HCT116 (cell line): ENCODE data around the gene BAZ1B.

Source experiments
- EZH2 ChIP-seq: fragments of 200-600 bp; sonication (generic); IDR thresholded peaks from 2 replicates; pipeline ENCODE4 v1.6.1; 2017; ENCODE audit warnings: antibody characterized with exemption, mixed run types
- EZH2phosphoT487 ChIP-seq: fragments of 200-600 bp; IDR thresholded peaks from 2 replicates; pipeline ENCODE4 v1.6.1; 2018; ENCODE audit warnings: antibody characterized with exemption, borderline replicate concordance
- POLR2AphosphoS5 ChIP-seq: IDR thresholded peaks from 2 replicates; pipeline ENCODE4 v1.6.1; 2011; ENCODE audit warnings: mild to moderate bottlenecking, low read depth, low read length, moderate library complexity
- TF ChIP-seq, protein P1 (sequence below), 3 experiments: fragments of 200-600 bp in 1 of 3; sonication (generic) in 1 of 3; IDR thresholded peaks in 2 of 3; conservative IDR thresholded peaks in 1 of 3; 2 replicates each; pipeline ENCODE4 v1.5.1; 2012 to 2017; ENCODE audit warnings: low read depth in 2 of 3, low read length in 2 of 3, antibody characterized with exemption in 1 of 3, borderline replicate concordance in 1 of 3, control low read depth in 1 of 3, mild to moderate bottlenecking in 1 of 3, mixed read lengths in 1 of 3, mixed run types in 1 of 3, moderate library complexity in 1 of 3; ENCODE audit not compliant: insufficient read depth in 1 of 3

DNA sequence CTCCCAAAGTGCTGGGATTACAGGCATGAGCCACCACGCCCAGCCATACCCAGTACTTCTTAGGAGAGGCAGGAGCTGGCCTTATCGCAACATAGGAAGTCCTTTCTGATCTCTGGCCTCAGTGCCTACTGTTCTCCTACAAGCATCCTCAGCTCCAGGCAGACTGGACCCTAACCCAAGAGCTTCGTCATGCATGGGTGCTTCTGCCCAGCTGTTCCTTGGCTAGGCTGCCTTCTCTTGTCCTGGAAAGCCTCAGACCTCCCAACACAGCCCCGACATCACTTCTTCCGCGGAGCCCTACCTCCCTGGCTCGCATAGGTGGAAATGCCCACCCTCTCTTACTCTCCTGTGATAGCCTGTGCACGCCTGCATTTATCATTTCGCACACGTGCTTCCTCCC is 19.6 kb upstream of the BAZ1B start:
- TF ChIP-seq EZH2 = no peak
- TF ChIP-seq, protein P1, sequence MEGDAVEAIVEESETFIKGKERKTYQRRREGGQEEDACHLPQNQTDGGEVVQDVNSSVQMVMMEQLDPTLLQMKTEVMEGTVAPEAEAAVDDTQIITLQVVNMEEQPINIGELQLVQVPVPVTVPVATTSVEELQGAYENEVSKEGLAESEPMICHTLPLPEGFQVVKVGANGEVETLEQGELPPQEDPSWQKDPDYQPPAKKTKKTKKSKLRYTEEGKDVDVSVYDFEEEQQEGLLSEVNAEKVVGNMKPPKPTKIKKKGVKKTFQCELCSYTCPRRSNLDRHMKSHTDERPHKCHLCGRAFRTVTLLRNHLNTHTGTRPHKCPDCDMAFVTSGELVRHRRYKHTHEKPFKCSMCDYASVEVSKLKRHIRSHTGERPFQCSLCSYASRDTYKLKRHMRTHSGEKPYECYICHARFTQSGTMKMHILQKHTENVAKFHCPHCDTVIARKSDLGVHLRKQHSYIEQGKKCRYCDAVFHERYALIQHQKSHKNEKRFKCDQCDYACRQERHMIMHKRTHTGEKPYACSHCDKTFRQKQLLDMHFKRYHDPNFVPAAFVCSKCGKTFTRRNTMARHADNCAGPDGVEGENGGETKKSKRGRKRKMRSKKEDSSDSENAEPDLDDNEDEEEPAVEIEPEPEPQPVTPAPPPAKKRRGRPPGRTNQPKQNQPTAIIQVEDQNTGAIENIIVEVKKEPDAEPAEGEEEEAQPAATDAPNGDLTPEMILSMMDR (IDR thresholded peaks at IDR 0.05 in 2 of 3, conservative IDR thresholded peaks at IDR 0.05 in 1 of 3; ENCODE audit: borderline replicate concordance in 1 of 3, insufficient read depth in 1 of 3, low read depth in 2 of 3, low read length in 2 of 3) = no peak
- no peak for TF ChIP-seq POLR2AphosphoS5
- TF ChIP-seq EZH2phosphoT487 = no peak
